Measurements from ENCODE around the gene VPS8. TPM values are rescaled to one million over a fixed set of nuclear protein-coding genes. Genes with fewer than 3 reads are reported as not detected.

VPS8 gene
- total and polyA plus RNA-seq, 2 of the 13 experiments (the other 11 are each of a cell fraction or from before 2014, with no cell fraction given) = 14.2 to 35.1 TPM

GRCh38 chr3:184825121-184825820 lies 13.3 kb downstream of the VPS8 start (continued):
- TF ChIP-seq ZNF674 (CRISPR knock-in tag; IDR thresholded peaks at IDR 0.05; ENCODE audit: low read depth) (no peak), ZBTB49 (CRISPR knock-in tag; IDR thresholded peaks at IDR 0.05; ENCODE audit: borderline replicate concordance) (no peak), ZSCAN25 (CRISPR knock-in tag; IDR thresholded peaks at IDR 0.05) (no peak), BHLHE40 (IDR thresholded peaks at IDR 0.05; ENCODE audit: low read length) (no peak), GATAD2A (CRISPR knock-in tag; IDR thresholded peaks at IDR 0.05) (no peak), ZSCAN30 (CRISPR knock-in tag; IDR thresholded peaks at IDR 0.05) (no peak), ARHGAP35 (CRISPR knock-in tag; IDR thresholded peaks at IDR 0.05; ENCODE audit: borderline replicate concordance) (no peak)

- no peaks in the 10 kb centered on the region for H3K27me3 ChIP-seq (ENCODE audit: control insufficient read depth in 1 of 2, insufficient read depth in 2 of 2, low read length in 2 of 2)
- peaks cover 3 to 7% of the 10 kb centered on the region in 2 experiments; a peak in 3 of 5 replicates for H3K36me3 ChIP-seq (replicated peaks in 1 of 2; ENCODE audit: control insufficient read depth in 1 of 2, insufficient read depth in 2 of 2, low read length in 2 of 2)
- no peaks in the 10 kb centered on the region for H4K20me1 ChIP-seq (ENCODE audit: insufficient read depth, low read length)
- no peaks in the 10 kb centered on the region for H3K79me2 ChIP-seq (ENCODE audit: insufficient read depth, low read length)
- in situ Hi-C loops (cut with HindIII; ENCODE audit: extremely low pct_ligation_motif_present, low pct_unique_long_range_greater_than_20kb) (no loop called here), intact Hi-C loops (cut with micrococcal nuclease; ENCODE audit: unreplicated experiment) (no loop called here)
- H3K4me2 ChIP-seq (ENCODE audit: low read depth, low read length) = no peak overlapping the region
- H3K4me3 ChIP-seq (replicated peaks in 1 of 3; ENCODE audit: insufficient read depth in 1 of 3, low read depth in 2 of 3, low read length in 3 of 3) = no peak overlapping the region
- FAIRE-seq = no peak
- no peaks in the 10 kb centered on the region for H3K9me3 ChIP-seq (ENCODE audit: low read length)
- ChIA-PET POLR2A (no interaction called here), CTCF (ENCODE audit: low intra/inter-chr PET ratio, low total read pairs) (no interaction called here)
- no peak for ATAC-seq
- H2AFZ ChIP-seq (ENCODE audit: low read length) = no peak overlapping the region
- BruUV-seq (replicated peaks) = no TSS peak
- DNase-seq (ENCODE audit: low spot score) = no peak
- 97% methylated on average over 2 of the region's 2 CpGs for WGBS (ENCODE audit: low lambda C conversion rate)
- H3K27ac ChIP-seq (ENCODE audit: extremely low read length, insufficient read depth, low read length) = no peak overlapping the region
- H3K9ac ChIP-seq (ENCODE audit: insufficient read depth, low read depth, low read length) = no peak overlapping the region
- H3K4me1 ChIP-seq (ENCODE audit: insufficient read depth, low read length) = no peaks in the 10 kb centered on the region
- no peak for TF ChIP-seq MAZ (IDR thresholded peaks at IDR 0.05; ENCODE audit: borderline replicate concordance, low read depth, low read length)
- TF ChIP-seq MAZ (CRISPR knock-in tag; IDR thresholded peaks at IDR 0.05; ENCODE audit: low read depth) = no peak
- TF ChIP-seq ZNF614 (CRISPR knock-in tag; IDR thresholded peaks at IDR 0.05; ENCODE audit: borderline replicate concordance) = no peak
- TF ChIP-seq ZNF713 (CRISPR knock-in tag; IDR thresholded peaks at IDR 0.05) = no peak
- no peak for TF ChIP-seq HMGXB3 (CRISPR knock-in tag; IDR thresholded peaks at IDR 0.05; ENCODE audit: borderline replicate concordance)
- no peak for TF ChIP-seq ZNF564 (CRISPR knock-in tag; IDR thresholded peaks at IDR 0.05)
- TF ChIP-seq KLF16 (CRISPR knock-in tag; IDR thresholded peaks at IDR 0.05) = no peak
- no peak for TF ChIP-seq ZNF550 (CRISPR knock-in tag; IDR thresholded peaks at IDR 0.05; ENCODE audit: borderline replicate concordance)
- TF ChIP-seq SCMH1 (CRISPR knock-in tag; IDR thresholded peaks at IDR 0.05; ENCODE audit: borderline replicate concordance) = no peak
- no peak for TF ChIP-seq SP2 (CRISPR knock-in tag; IDR thresholded peaks at IDR 0.05)
- TF ChIP-seq ARNT2 (CRISPR knock-in tag; IDR thresholded peaks at IDR 0.05; ENCODE audit: low read depth) = no peak
These were observed 15.6 kb downstream of the VPS8 start for GRCh38 chr3:184827572-184827971.

Measured in HepG2 (cell line).